T47D (cell line): ENCODE measurements around the gene PPTC7.
"Not testable (repeated sequence)": the region's sequence is repeated elsewhere in the genome, so short reads cannot be mapped to it uniquely, and the experiment has no call there.

Experiments
- DNase-seq, 2 experiments: peaks; one replicate each; pipeline versions ENCODE4 v3.0.0 to v3.0.0-alpha.2; 2011 to 2012; ENCODE audit warnings: low read depth in 1 of 2, low spot score in 1 of 2
- JUND ChIP-seq: IDR thresholded peaks from 2 replicates; pipeline ENCODE4 v1.6.1; 2012; ENCODE audit warnings: low read depth
- in situ Hi-C: cut with HindIII; loops from 2 replicates; pipeline ENCODE4 v1.10.0; 2016; ENCODE audit warnings: low sequenced_read_pairs, low pct_unique_long_range_greater_than_20kb

PPTC7 gene

DNA sequence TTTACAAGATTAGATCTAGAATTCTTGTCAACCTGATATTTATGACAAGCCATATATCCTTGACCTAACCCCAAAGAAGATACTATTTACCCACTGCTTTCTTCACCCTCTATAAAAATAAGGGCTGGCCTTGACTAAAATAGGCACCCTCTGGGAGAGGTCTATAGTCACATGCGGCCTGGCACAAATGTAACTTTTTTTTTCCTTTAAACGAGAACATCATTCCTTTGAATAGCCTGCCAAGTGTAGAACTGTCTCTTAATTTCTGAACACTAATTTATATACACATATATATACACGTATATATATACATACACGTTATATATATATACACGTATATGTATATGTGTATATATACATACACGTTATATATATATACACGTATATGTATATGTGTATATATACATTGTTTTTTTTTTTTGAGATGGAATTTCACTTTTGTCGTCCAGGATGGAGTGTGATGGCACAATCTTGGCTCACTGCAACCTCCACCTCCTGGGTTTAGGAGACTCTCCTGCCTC lies 18.6 kb downstream of the PPTC7 start:
- TF ChIP-seq JUND: no peak
- in situ Hi-C loops: no loop called here
- no peak for DNase-seq

DNA sequence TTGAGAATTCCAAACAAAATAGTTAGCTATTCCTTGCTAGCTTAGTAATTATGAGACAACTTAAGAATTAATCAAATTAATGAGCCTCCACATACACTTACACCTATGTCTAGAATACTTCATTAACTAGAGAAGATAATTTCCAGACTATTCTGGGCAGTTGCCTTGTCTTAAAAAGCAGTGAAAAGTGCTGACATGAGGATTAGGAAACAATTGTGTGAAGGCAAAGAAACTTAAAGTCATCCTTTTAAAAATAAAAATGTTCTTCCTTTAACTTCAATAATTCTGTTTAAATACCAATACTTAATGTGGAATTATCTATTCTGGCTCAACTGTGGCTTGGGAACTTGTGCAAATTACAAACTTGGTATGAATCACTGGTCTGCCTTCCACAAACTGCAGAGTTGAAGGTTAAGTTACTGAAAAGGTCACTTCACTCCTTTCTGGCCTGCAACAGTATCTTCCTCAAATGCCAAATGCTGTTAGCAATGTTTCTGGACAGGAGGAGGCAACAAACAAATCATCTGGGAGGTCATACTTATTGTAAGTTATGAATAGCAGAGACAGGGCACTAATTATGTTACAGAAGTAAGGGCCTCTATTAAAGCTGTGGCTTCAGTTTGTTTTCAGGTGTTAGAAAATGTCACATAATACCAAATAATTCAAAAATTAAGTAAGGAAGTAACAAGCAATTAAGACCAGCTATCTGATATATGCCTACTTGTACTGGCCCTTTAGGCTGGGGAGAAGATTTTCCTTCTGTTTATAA lies 19.2 kb downstream of the PPTC7 start:
- in situ Hi-C loops: no loop called here
- no peak for TF ChIP-seq JUND
- DNase-seq: peak in 1 of 2 experiments; percentile 18

- DNase-seq, in situ Hi-C loops: not testable (repeated sequence)
These were observed 20.7 kb downstream of the PPTC7 start for GRCh38 chr12:110562386-110562785.

- DNase-seq: no peak
- TF ChIP-seq JUND: no peak
- in situ Hi-C loops: no loop called here
These were observed 21.5 kb downstream of the PPTC7 start for GRCh38 chr12:110561471-110562201.

- in situ Hi-C loops: no loop called here
- no peak for TF ChIP-seq JUND
- DNase-seq: no peak
These were observed 22.2 kb downstream of the PPTC7 start for GRCh38 chr12:110560946-110561345.

DNA sequence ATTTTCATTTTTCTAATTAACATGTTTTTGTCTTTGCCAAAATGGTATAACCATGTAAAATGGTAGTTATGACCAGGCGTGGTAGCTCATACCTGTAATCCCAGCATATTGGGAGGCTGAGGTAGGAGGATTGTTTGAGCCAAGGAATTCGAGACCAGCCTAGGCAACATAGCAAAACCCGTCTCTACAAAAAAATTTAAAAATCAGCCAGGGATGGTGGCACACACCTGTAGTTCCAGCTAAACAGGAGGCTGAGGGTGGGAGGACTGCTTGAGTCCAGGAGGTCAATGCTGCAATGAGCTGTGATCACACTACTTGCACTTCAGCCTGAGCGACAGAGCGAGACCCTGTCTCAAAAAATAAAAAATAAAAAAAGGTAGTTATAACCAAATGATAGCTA lies 23.1 kb downstream of the PPTC7 start:
- no peak for DNase-seq
- in situ Hi-C loops: no loop called here
- no peak for TF ChIP-seq JUND

DNA sequence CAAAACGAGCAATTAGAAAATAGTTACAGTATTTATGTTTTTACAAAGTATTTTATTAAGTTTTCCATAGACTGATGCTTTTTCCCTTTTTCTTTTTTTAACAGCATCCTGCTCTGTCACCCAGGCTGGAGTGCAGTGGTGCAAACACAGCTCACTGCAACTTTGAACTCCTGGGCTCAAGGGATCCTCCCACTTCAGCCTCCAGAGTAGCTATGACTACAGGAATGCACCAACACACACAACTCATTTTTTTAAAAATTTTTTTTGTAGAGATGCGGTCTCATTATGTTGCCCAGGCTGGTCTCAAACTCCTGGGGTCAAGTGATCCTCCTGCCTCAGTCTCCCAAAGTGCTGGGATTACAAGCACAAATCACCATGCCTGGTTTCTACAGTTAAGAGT lies 24.2 kb downstream of the PPTC7 start:
- in situ Hi-C loops, DNase-seq: not testable (repeated sequence)

DNA sequence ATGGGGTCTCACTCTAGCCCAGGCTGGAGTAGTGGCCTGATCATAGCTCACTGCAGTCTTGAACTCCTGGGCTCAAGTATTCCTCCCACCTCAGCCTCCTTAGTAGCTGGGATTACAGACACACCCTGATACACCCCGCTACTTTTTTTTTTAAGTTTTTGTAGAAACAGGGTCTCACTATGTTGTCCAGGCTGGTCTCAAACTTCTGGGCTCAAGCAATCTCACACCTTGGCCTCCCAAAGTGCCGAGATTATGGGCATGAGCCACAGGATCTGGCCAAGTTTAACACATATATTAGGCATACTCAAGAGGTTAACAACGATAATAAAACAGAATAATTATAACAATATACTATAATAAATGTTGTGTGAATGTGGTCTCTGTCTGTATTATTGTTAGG lies 25.8 kb downstream of the PPTC7 start:
- in situ Hi-C loops: no loop called here
- no peak for DNase-seq
- TF ChIP-seq JUND: no peak

DNA sequence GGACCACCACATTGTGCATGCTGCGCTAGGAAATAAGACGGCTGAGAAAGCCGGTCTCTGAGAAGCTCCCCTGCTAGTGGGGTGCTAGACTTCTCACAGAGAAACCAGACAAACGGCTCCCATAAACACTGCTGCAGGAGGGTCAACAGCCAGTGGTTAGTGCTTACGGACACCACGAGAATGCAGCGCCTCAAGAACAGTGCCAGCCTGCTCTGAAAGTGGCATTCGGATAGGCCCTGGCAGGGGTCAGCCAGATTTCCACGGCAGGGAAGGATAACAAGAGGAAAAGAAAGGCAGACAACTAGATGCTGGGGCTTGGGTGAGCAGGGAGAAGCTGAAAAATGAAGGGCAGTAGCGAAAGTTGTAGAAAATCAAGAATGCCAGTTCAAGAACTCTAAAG lies 26.4 kb downstream of the PPTC7 start:
- TF ChIP-seq JUND: no peak
- DNase-seq: no peak
- in situ Hi-C loops: no loop called here

- in situ Hi-C loops: no loop called here
- no peak for DNase-seq
- TF ChIP-seq JUND: no peak
These were observed 27.3 kb downstream of the PPTC7 start for GRCh38 chr12:110555577-110556406.

GRCh38 chr12:110554184-110554583 lies 28.9 kb downstream of the PPTC7 start:
- no peak for TF ChIP-seq JUND
- no peak for DNase-seq
- in situ Hi-C loops: no loop called here

DNA sequence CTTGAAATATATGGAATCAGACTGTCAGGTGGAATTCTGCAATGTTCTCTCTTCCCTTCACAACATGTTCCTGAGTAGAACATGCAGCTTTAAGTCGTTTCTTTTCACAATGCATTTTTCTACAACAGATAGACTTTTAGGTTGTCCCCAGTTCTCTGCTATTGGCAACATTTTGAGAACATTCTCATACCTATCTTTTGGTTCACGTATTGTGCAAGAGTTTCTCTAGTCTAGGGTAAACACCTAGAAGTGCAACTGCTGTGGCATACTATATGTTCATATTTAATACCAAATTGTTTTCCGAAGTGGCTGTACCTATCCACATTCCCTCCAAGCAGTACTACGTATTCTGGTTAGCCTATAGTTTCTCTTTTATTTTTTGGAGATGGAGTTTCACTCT lies 32.1 kb downstream of the PPTC7 start:
- no peak for TF ChIP-seq JUND
- in situ Hi-C loops: no loop called here
- DNase-seq: no peak

DNA sequence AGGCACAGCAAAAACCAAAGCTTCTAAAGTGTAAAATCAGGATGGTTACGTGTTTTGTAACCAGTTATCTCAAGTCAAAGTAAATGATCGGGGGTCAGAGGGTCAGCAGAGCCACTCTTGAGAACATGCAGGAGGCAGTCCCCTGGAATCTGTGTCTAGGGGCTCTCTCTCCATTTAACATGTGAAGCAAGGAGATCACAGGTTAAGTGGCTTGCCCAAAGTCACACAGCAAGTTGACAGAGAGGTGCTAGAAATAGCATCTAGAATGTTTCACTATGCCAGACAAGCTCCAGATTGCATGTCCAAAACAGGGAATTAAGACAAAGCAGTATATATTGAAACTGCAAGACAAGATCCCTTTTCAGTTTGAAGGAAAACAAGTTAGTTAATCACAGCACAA lies 33.4 kb downstream of the PPTC7 start:
- in situ Hi-C loops: no loop called here
- no peak for DNase-seq
- TF ChIP-seq JUND: no peak
